22Rv1 (cell line): ENCODE measurements around the gene SCUBE2.
"Not testable (repeated sequence)": the region's sequence is repeated elsewhere in the genome, so short reads cannot be mapped to it uniquely, and the experiment has no call there.

Source experiments
- H3K27ac ChIP-seq: fragments of 450-650 bp; 2 replicates; pipeline ENCODE4 v1.5.1; 2017
- CTCF ChIP-seq: fragments of 450-650 bp; IDR thresholded peaks from 2 replicates; pipeline ENCODE4 v1.5.1; 2017; ENCODE audit warnings: mild to moderate bottlenecking
- ZFX ChIP-seq: fragments of 450-650 bp; IDR thresholded peaks from 2 replicates; pipeline ENCODE4 v1.6.1; 2017; ENCODE audit warnings: antibody characterized with exemption, borderline replicate concordance

Gene SCUBE2

GRCh38 chr11:8987446-8987845 lies 104.0 kb downstream of the SCUBE2 start:
- no peak for TF ChIP-seq CTCF
- no peak for TF ChIP-seq ZFX
- H3K27ac ChIP-seq, result no peak overlapping the region

- not testable (repeated sequence) for H3K27ac ChIP-seq
These were observed 104.6 kb downstream of the SCUBE2 start for GRCh38 chr11:8986772-8987171.

- no peak overlapping the region for H3K27ac ChIP-seq
- TF ChIP-seq CTCF (no peak), ZFX (no peak)
These were observed 105.9 kb downstream of the SCUBE2 start for GRCh38 chr11:8985462-8985861.

- no peak overlapping the region for H3K27ac ChIP-seq
- TF ChIP-seq ZFX (no peak), CTCF (no peak)
These were observed 107.8 kb downstream of the SCUBE2 start for GRCh38 chr11:8983552-8983951.

- TF ChIP-seq ZFX, result no peak
- TF ChIP-seq CTCF, result no peak
These were observed 110.9 kb downstream of the SCUBE2 start for GRCh38 chr11:8980485-8980884.

GRCh38 chr11:8979365-8979764 lies 112.0 kb downstream of the SCUBE2 start:
- H3K27ac ChIP-seq, result not testable (repeated sequence)

More at GRCh38 chr11:8980485-8980884, 110.9 kb downstream of the SCUBE2 start:
- H3K27ac ChIP-seq, result no peak overlapping the region

- TF ChIP-seq ZFX (no peak), CTCF (no peak)
- H3K27ac ChIP-seq, result no peak overlapping the region
These were observed 118.3 kb downstream of the SCUBE2 start for GRCh38 chr11:8973121-8973520.

GRCh38 chr11:8971924-8972316 lies 119.5 kb downstream of the SCUBE2 start:
- no peak for TF ChIP-seq ZFX
- no peak overlapping the region for H3K27ac ChIP-seq

- TF ChIP-seq ZFX (no peak), CTCF (no peak)
- H3K27ac ChIP-seq, result no peak overlapping the region
These were observed 120.0 kb downstream of the SCUBE2 start for GRCh38 chr11:8971196-8971923.
